Measurements from ENCODE around the gene DUT. TPM values are rescaled to one million over a fixed set of nuclear protein-coding genes. Genes with fewer than 3 reads are reported as not detected.

DUT gene
- total RNA-seq, 1 donor from 2014 or later = 84.5 TPM

DNA sequence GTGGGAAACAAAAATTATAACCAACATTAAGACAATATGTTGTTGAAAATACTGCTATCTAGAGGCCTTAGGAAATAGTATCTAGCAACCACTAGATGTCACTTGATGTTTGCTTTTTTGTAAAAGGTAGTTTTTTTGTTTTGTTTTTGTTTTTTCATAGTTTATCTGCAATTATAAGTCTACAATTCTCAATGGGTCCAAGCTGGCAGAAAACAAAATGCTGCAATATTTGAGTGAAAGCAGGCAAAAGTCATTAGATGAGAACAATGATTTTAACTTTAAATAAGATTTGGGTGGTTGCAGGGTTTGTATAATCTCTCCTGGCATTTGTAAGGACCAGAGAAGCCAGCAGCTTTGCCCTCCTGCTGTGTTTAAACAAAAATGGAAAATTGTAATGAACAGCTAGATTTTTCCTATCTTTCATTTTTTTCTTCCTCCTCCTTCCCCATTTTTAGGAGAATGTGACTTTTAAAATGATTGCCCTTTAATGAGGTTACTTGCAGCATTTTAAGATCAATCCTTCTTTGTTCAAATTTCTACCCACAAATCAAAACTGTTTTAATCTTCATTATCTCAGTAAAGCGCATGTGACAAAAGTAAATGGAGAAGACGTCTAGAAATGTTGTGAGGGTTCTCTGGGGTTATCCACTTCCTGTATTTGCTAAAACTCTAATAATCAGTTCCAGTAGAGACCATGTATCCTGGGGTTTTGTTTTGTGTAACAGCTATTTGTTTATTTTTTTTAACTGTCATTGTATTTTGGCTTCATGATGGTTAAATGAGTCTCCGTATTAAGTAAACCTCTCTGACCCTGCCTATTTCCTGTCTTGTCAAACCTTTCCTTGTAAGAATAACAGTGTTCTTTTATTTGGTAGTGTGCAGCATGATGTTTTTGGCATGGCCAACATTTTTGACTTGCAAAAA, 27.3 kb downstream of the DUT start:
- Histone ChIP-seq H3K27ac (peak overlapping the region; percentile 45), H3K36me3 (no peaks in the 10 kb centered on the region), H3K4me3 (no peak overlapping the region)

DNA sequence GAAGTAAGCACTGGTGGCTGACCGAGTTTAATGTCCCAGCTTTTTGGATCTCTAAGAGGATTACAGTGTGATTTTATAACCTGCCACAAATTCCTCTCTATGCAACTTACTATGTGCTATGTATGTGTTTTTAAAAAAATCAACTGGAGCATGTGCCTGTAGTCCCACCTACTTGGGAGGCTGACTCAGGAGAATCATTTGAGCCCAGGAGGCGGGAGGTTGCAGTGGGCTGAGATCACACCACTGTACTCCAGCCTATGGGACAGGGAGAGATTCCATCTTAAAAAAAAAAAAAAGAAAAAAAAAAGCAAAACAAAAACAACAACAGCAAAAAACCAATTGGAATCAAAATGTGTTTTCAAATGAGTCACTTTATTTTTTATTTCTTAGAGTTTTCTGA, 29.6 kb downstream of the DUT start:
- intact Hi-C loops (cut with DNase I) = no loop called here
- TF ChIP-seq POLR2A (IDR thresholded peaks at IDR 0.05) (no peak), POLR2AphosphoS5 (IDR thresholded peaks at IDR 0.05; ENCODE audit: insufficient read depth in 1 of 2, low read depth in 1 of 2) (no peak)
- no peaks in the 10 kb centered on the region for H3K9me3 ChIP-seq

More for the DNA sequence above, 27.3 kb downstream of the DUT start:
- Histone ChIP-seq H3K27me3 (no peaks in the 10 kb centered on the region), H3K9me3 (no peaks in the 10 kb centered on the region), H3K4me1 (no peaks in the 10 kb centered on the region)
- DNase-seq (ENCODE audit: extremely low spot score in 2 of 2) = no peak
- TF ChIP-seq, protein P1, sequence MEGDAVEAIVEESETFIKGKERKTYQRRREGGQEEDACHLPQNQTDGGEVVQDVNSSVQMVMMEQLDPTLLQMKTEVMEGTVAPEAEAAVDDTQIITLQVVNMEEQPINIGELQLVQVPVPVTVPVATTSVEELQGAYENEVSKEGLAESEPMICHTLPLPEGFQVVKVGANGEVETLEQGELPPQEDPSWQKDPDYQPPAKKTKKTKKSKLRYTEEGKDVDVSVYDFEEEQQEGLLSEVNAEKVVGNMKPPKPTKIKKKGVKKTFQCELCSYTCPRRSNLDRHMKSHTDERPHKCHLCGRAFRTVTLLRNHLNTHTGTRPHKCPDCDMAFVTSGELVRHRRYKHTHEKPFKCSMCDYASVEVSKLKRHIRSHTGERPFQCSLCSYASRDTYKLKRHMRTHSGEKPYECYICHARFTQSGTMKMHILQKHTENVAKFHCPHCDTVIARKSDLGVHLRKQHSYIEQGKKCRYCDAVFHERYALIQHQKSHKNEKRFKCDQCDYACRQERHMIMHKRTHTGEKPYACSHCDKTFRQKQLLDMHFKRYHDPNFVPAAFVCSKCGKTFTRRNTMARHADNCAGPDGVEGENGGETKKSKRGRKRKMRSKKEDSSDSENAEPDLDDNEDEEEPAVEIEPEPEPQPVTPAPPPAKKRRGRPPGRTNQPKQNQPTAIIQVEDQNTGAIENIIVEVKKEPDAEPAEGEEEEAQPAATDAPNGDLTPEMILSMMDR (IDR thresholded peaks at IDR 0.05) = peak in 2 of 3 experiments; percentile 60 to 72
- no peak for TF ChIP-seq POLR2AphosphoS5 (IDR thresholded peaks at IDR 0.05; ENCODE audit: insufficient read depth in 1 of 2, low read depth in 1 of 2)
- intact Hi-C loops (cut with DNase I) = no loop called here

DNA sequence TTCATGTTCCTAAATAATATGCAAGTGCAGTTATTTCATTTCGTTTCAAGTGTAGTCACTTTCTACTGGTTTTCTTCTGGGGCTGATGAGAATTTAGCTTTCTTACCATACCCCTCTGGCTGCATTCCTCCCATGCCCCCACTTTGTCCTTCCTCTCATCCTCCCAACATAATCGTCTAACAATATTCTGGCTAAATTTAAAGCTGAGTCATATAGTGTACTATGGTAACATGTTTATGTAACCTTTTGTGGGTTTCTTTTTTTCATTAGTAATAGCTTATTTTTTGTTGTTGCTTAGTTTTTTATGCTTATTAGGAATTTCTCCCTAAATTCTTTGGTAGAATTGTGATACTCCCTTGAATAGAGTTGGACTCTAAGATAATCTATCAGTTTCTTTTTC, 30.5 kb downstream of the DUT start:
- no peak overlapping the region for H3K4me3 ChIP-seq

More for the DNA sequence above, 29.6 kb downstream of the DUT start:
- Histone ChIP-seq H3K27ac (no peak overlapping the region), H3K4me1 (no peaks in the 10 kb centered on the region), H3K36me3 (no peaks in the 10 kb centered on the region), H3K4me3 (no peak overlapping the region), H3K27me3 (no peaks in the 10 kb centered on the region)
- no peak for DNase-seq (ENCODE audit: extremely low spot score in 2 of 2)

DNA sequence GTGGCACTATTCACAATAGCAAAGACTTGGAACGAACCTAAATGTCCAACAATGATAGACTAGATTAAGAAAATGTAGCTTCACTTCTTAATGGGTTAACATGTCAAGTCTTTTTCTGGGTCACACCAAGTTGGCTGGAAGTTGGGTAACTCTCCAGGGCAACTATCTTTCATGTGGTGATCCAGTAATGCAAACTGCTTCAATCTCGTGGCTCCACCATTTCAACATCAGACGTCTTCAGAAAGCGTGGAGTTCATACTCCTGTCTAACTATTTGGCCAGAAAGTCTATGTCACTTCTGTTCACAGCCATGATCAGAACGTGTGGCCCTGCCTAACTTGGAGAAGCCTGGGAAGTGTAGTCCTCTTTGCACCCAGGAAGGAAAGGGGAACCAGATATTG, 32.2 kb downstream of the DUT start:
- intact Hi-C loops (cut with DNase I) = no loop called here
- Histone ChIP-seq H3K4me3 (no peak overlapping the region), H3K36me3 (no peaks in the 10 kb centered on the region), H3K4me1 (no peaks in the 10 kb centered on the region), H3K27ac (no peak overlapping the region), H3K27me3 (no peaks in the 10 kb centered on the region), H3K9me3 (no peaks in the 10 kb centered on the region)
- DNase-seq (ENCODE audit: extremely low spot score in 2 of 2) = no peak
- TF ChIP-seq, protein P1 (IDR thresholded peaks at IDR 0.05) = no peak
- TF ChIP-seq POLR2AphosphoS5 (IDR thresholded peaks at IDR 0.05; ENCODE audit: insufficient read depth in 1 of 2, low read depth in 1 of 2) (no peak), POLR2A (IDR thresholded peaks at IDR 0.05) (no peak)

More for the DNA sequence above, 30.5 kb downstream of the DUT start:
- H3K27me3 ChIP-seq = no peaks in the 10 kb centered on the region
- H3K36me3 ChIP-seq = no peaks in the 10 kb centered on the region
- no peak for DNase-seq (ENCODE audit: extremely low spot score in 2 of 2)
- no peaks in the 10 kb centered on the region for H3K9me3 ChIP-seq
- H3K4me1 ChIP-seq = no peaks in the 10 kb centered on the region
- no peak for TF ChIP-seq POLR2A (IDR thresholded peaks at IDR 0.05)
- TF ChIP-seq POLR2AphosphoS5 (IDR thresholded peaks at IDR 0.05; ENCODE audit: insufficient read depth in 1 of 2, low read depth in 1 of 2) = no peak
- TF ChIP-seq, protein P1 (IDR thresholded peaks at IDR 0.05) = no peak
- intact Hi-C loops (cut with DNase I) = no loop called here
- no peak overlapping the region for H3K27ac ChIP-seq

DNA sequence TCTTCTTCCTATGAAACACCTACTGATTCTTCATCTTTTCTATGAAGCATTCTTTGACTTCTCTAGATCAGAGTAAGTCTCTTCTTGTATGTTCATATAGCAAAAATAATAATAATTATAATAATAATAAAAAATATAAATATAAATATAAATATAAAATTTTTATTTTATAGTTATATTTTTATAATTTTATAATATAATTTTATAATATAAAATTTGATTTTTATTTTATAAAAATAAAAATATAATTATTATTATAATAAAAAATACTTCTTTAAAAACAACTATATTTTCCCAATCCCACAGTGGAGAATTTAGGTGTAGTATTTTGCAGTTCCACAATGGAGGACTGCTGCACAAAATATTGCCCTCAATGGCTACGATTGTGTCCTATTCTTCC, 34.3 kb downstream of the DUT start:
- DNase-seq (ENCODE audit: extremely low spot score in 2 of 2) = no peak
- no peaks in the 10 kb centered on the region for H3K4me1 ChIP-seq
- H3K9me3 ChIP-seq = no peaks in the 10 kb centered on the region
- H3K27me3 ChIP-seq = no peaks in the 10 kb centered on the region
- no peak overlapping the region for H3K27ac ChIP-seq
- TF ChIP-seq POLR2A (IDR thresholded peaks at IDR 0.05) = no peak
- TF ChIP-seq, protein P1 (IDR thresholded peaks at IDR 0.05) = no peak
- no peak for TF ChIP-seq POLR2AphosphoS5 (IDR thresholded peaks at IDR 0.05; ENCODE audit: insufficient read depth in 1 of 2, low read depth in 1 of 2)
- intact Hi-C loops (cut with DNase I) = no loop called here
- no peak overlapping the region for H3K4me3 ChIP-seq
- no peaks in the 10 kb centered on the region for H3K36me3 ChIP-seq
